ENCODE measurements around the gene CAV2. TPM values are rescaled to one million over a fixed set of nuclear protein-coding genes. Genes with fewer than 3 reads are reported as not detected.

CAV2 gene
- total RNA-seq (2014; rRNA removed; shearing (Covaris generic)), result not detected in 2 replicates
- not detected in 2 replicates for total RNA-seq (2022)
- percentile 19 among the genes with signal in this experiment for Bru-seq, nascent RNA
- percentile 24 among the genes with signal in this experiment for BruChase-seq, experiment 1, labeled RNA remaining after a 6-hour chase
- BruChase-seq, experiment 2, labeled RNA remaining after a 2-hour chase, result percentile 29 among the genes with signal in this experiment
- long read RNA-seq, result 0 reads

GRCh38 chr7:116499168-116500077 lies at the start of gene CAV2:
Gene CAV2 (plus strand): TSS chr7:116499738. CDS start chr7:116499782, 44 bp downstream.
- H4K20me1 ChIP-seq (ENCODE audit: insufficient read depth, low read length), result no peaks in the 10 kb centered on the region
- no peaks in the 10 kb centered on the region for H3K9me3 ChIP-seq (ENCODE audit: low read length)
- no peak within 1 kb of the TSS for H3K4me2 ChIP-seq (ENCODE audit: low read length)
- H3K9me2 ChIP-seq (ENCODE audit: insufficient read depth, low read length), result no peaks in the 10 kb centered on the region
- no peak within 1 kb of the TSS for H2AFZ ChIP-seq (ENCODE audit: low read length)
- TF ChIP-seq, protein P1, sequence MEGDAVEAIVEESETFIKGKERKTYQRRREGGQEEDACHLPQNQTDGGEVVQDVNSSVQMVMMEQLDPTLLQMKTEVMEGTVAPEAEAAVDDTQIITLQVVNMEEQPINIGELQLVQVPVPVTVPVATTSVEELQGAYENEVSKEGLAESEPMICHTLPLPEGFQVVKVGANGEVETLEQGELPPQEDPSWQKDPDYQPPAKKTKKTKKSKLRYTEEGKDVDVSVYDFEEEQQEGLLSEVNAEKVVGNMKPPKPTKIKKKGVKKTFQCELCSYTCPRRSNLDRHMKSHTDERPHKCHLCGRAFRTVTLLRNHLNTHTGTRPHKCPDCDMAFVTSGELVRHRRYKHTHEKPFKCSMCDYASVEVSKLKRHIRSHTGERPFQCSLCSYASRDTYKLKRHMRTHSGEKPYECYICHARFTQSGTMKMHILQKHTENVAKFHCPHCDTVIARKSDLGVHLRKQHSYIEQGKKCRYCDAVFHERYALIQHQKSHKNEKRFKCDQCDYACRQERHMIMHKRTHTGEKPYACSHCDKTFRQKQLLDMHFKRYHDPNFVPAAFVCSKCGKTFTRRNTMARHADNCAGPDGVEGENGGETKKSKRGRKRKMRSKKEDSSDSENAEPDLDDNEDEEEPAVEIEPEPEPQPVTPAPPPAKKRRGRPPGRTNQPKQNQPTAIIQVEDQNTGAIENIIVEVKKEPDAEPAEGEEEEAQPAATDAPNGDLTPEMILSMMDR (conservative IDR thresholded peaks at IDR 0.05; ENCODE audit: low read length), result no peak
- no peak for TF ChIP-seq EZH2phosphoT487 (IDR thresholded peaks at IDR 0.05; ENCODE audit: borderline replicate concordance, low read depth, low read length)
- H3K36me3 ChIP-seq (ENCODE audit: insufficient read depth, low read length), result no peaks in the 10 kb centered on the region
- no peak within 1 kb of the TSS for H3K27ac ChIP-seq (ENCODE audit: low read depth, low read length, poor library complexity, severe bottlenecking)
- DNase-seq (ENCODE audit: low spot score), result no peak
- no peak within 1 kb of the TSS for H3K4me3 ChIP-seq (ENCODE audit: low read depth, low read length, poor library complexity, severe bottlenecking)
- H3K4me1 ChIP-seq (ENCODE audit: insufficient read depth, low read length, poor library complexity, severe bottlenecking), result no peaks in the 10 kb centered on the region
- ChIA-PET POLR2A (no interaction called here), CTCF (ENCODE audit: unreplicated experiment) (no interaction called here)
- no peaks in the 10 kb centered on the region for H3K79me2 ChIP-seq (ENCODE audit: insufficient read depth, low read depth, low read length)
- no TSS peak for BruUV-seq (replicated peaks)
- intact Hi-C loops (cut with micrococcal nuclease; ENCODE audit: unreplicated experiment), result no loop called here

DNA sequence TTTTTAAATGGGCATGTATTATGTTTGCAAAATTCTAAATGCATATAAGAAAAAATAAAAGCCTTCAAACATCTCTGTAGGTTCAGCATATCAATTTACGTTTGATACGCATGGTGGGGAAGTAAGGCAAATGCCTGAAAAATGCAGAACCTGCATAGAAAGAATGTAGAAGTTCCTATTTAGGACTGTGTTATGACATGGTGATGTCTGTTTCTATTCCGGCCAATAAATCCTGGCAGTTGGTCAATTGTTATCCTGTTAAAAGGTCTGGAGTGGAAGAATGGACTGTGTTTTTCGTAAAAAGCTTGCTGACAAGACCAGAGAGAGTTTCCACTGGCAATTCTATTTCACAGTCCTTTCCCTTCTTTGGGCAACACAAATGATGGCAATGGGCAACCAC lies 49.6 kb upstream of the CAV2 start:
- no peaks in the 10 kb centered on the region for H4K20me1 ChIP-seq (ENCODE audit: insufficient read depth, low read length)
- CTCF ChIA-PET (ENCODE audit: unreplicated experiment), result no interaction called here
- no peaks in the 10 kb centered on the region for H3K79me2 ChIP-seq (ENCODE audit: insufficient read depth, low read depth, low read length)
- intact Hi-C loops (cut with micrococcal nuclease; ENCODE audit: unreplicated experiment), result no loop called here
- H3K27ac ChIP-seq (ENCODE audit: low read depth, low read length, poor library complexity, severe bottlenecking), result no peak overlapping the region
- BruUV-seq (replicated peaks), result no TSS peak
- H3K9me3 ChIP-seq (ENCODE audit: low read length), result no peaks in the 10 kb centered on the region
- H2AFZ ChIP-seq (ENCODE audit: low read length), result no peak overlapping the region
- POLR2A ChIA-PET, result interaction anchor here (1.0 kb wide), 1 partner anchor 14 kb away, joined by 3 read pairs; no protein-coding TSS in a partner anchor
- no peak for DNase-seq (ENCODE audit: low spot score)
- no peaks in the 10 kb centered on the region for H3K9me2 ChIP-seq (ENCODE audit: insufficient read depth, low read length)
- no peak for TF ChIP-seq EZH2phosphoT487 (IDR thresholded peaks at IDR 0.05; ENCODE audit: borderline replicate concordance, low read depth, low read length)
- TF ChIP-seq, protein P1 (conservative IDR thresholded peaks at IDR 0.05; ENCODE audit: low read length), result no peak
- no peaks in the 10 kb centered on the region for H3K4me1 ChIP-seq (ENCODE audit: insufficient read depth, low read length, poor library complexity, severe bottlenecking)
- H3K4me3 ChIP-seq (ENCODE audit: low read depth, low read length, poor library complexity, severe bottlenecking), result no peak overlapping the region
- no peaks in the 10 kb centered on the region for H3K36me3 ChIP-seq (ENCODE audit: insufficient read depth, low read length)
- H3K4me2 ChIP-seq (ENCODE audit: low read length), result no peak overlapping the region
